22Rv1 (cell line): ENCODE measurements around the gene C1orf159.

ENCODE experiments used
- ZFX ChIP-seq: fragments of 450-650 bp; IDR thresholded peaks from 2 replicates; pipeline ENCODE4 v1.6.1; 2017; ENCODE audit warnings: antibody characterized with exemption, borderline replicate concordance
- TF ChIP-seq, protein P1 (sequence below): fragments of 450-650 bp; IDR thresholded peaks from 2 replicates; pipeline ENCODE4 v1.5.1; 2017; ENCODE audit warnings: mild to moderate bottlenecking

DNA sequence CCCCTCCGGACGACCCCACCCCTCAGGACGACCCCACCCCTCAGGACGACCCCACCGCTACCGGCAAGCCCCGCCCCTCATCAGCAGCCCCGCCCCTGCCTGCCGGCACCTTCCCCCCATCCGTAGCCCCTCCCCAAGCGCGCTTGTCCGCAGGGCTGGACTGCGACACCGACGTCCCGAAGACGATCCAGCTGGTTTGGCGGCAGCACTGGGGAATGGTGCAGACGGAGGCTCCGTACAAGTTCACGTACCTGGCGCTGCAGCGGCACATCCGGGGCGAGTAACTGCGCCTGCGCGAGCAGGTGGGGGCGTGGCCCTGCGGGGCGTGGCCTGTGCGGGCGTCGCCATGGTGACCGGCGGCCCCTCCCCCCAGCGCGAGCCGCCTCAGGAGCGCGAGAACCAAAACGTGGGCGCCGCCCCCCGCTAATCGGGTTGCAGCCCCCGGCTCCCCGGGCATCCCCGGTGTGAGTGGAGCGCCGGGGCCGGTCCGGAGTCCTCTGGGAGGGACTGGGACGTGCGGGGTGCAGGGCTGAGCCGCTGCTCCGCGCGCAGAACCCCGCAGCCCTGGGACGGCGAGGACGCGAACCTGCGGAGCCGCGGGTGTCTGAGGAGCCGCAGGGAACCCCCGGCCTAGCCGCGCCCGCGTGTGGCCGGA is 46.7 kb downstream of the C1orf159 start:
- TF ChIP-seq, protein P1, sequence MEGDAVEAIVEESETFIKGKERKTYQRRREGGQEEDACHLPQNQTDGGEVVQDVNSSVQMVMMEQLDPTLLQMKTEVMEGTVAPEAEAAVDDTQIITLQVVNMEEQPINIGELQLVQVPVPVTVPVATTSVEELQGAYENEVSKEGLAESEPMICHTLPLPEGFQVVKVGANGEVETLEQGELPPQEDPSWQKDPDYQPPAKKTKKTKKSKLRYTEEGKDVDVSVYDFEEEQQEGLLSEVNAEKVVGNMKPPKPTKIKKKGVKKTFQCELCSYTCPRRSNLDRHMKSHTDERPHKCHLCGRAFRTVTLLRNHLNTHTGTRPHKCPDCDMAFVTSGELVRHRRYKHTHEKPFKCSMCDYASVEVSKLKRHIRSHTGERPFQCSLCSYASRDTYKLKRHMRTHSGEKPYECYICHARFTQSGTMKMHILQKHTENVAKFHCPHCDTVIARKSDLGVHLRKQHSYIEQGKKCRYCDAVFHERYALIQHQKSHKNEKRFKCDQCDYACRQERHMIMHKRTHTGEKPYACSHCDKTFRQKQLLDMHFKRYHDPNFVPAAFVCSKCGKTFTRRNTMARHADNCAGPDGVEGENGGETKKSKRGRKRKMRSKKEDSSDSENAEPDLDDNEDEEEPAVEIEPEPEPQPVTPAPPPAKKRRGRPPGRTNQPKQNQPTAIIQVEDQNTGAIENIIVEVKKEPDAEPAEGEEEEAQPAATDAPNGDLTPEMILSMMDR, result no peak
- TF ChIP-seq ZFX, result no peak
